Glomerular visceral epithelial cell (primary cell): ENCODE results near the gene TGIF2.
"Not testable (repeated sequence)": the region's sequence is repeated elsewhere in the genome, so short reads cannot be mapped to it uniquely, and the experiment has no call there.

Source experiments
- DNase-seq: peaks from one replicate; pipeline ENCODE4 v3.0.0-alpha.2; 2016; ENCODE audit errors: extremely low spot score

TGIF2 gene

DNA sequence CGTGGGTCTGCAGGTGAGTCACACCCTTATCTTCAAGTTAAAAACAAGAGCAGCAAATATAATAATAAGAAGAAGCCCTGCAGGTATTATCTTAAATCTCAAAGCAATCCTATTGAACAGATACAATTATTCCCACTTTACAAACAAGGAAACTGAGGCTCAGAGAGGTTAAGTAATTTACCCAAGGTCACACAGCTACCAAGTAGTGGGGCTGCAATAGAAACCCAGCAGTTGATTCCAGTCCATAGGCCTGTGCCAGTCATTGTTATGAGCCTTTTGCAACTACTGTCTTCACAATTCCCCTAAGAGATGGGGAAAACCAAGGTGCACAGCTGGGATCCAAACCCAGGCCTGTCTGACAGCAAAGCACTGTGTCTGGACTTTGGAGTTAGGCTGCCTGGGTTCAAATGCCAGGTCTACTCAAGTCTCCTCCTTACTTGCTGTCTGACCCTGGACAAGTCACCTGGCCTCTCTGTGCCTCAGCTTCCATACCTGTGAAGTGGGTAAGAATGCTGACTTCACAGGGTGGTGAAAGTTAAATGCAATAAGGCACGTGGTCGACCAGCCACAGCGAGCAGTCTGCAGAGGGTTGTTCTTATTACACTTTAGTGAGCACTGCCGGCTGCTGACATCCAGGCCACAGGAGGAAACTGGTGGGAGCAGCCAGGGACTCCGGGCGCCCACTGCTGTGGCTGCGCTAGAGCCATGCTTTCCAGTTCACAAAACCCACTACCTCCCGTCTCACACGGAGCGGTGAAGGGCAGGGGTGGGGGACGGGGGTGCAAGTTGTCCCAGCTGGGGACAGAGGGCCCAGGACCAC, 26.0 kb upstream of the TGIF2 start:
- no peak for DNase-seq

GRCh38 chr20:36548006-36548315, 25.4 kb upstream of the TGIF2 start:
- no peak for DNase-seq

GRCh38 chr20:36548704-36549627, 24.4 kb upstream of the TGIF2 start:
- no peak for DNase-seq

- DNase-seq, result no peak
These were observed 23.8 kb upstream of the TGIF2 start for GRCh38 chr20:36549628-36549941.

DNA sequence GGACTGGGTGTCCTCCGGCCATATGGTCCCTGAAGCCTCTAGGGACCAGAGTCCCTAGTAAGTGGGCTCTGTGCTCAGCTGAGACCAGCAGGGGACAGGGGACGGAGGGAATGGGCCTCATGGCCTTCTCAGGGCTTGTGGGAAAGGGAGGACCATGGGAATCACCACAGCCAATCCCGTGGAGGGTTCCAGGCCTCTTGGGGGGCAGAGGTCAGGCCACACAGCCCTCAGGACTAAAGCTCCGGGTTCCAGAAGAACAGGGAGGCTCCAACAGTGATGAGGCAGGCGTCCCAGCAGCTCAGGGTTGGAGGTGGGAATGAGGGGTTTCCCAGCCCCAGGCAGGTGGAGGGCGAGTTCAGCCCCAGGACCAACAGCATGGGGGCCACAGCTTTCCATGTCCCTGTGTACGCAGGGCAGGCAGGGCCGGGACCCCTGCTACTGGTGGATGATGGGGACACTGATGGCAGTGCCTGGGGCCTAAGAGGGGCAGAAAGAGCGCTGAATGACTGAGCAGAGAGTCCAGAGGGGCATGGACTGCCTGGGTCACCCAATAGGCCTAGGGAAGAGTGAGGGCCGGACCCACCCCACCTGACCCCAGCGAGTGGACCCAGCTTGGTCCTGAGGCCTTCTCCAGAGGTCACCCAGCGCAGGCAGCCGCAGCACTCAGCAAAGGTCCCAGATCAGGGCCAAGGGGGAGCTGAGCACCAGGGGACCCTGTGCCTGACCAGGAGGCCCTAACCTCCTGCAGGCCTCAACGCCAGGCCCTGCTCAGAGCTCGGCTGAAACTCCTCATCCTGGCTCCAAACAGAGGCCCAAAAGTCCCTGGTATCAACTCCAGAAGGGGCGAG, 23.2 kb upstream of the TGIF2 start:
- DNase-seq, result no peak

DNA sequence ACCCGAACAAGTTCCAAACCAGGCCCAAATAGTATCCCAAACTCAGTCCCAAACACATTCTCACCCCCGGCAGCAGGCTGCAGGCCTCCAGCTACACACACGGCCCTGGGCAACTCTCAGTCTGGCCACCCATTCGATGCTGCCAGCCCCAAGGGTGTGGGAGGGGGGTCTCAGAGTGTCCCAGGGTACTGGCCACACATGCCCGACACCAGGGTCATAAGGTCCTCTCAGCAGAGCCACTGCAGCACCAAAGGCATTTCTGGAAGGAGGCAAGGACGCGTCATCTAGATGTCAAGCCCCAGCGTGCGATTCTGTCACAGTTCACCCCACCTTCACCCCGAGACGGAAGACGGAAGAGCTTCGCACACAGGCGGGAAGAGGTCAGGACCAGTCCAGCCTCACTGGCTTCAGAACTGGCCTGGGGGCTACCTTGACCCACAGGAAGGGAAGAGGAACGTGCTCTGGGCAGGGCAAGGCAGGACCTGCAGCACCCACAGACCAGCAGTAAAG, 22.6 kb upstream of the TGIF2 start:
- DNase-seq, result no peak

GRCh38 chr20:36555248-36555647, 18.1 kb upstream of the TGIF2 start:
- no peak for DNase-seq

GRCh38 chr20:36562724-36563123, 10.7 kb upstream of the TGIF2 start:
- DNase-seq, result no peak

DNA sequence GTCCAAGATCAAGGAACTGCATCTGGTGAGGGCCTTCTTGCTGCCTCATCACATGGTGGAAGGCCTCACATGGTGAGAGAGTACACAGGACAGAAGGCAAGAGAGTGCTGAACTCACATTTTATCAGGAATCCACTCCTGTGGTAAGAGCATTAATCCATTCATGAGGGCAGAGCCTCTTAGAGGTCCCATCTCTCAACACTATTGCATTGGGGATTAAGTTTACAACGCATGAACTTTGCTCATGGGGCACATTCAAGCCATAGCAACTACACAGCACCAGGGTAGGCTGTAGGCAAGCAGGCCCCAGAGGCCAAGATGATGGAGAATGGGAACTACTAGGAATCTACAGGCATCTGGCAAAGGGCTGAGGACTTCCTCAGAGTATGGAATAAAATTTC, 10.0 kb upstream of the TGIF2 start:
- DNase-seq, result no peak

- DNase-seq, result not testable (repeated sequence)
These were observed 9.2 kb upstream of the TGIF2 start for GRCh38 chr20:36564078-36564725.

GRCh38 chr20:36564726-36565121, 8.7 kb upstream of the TGIF2 start:
- not testable (repeated sequence) for DNase-seq

- no peak for DNase-seq
These were observed 7.9 kb upstream of the TGIF2 start for GRCh38 chr20:36565520-36565919.

DNA sequence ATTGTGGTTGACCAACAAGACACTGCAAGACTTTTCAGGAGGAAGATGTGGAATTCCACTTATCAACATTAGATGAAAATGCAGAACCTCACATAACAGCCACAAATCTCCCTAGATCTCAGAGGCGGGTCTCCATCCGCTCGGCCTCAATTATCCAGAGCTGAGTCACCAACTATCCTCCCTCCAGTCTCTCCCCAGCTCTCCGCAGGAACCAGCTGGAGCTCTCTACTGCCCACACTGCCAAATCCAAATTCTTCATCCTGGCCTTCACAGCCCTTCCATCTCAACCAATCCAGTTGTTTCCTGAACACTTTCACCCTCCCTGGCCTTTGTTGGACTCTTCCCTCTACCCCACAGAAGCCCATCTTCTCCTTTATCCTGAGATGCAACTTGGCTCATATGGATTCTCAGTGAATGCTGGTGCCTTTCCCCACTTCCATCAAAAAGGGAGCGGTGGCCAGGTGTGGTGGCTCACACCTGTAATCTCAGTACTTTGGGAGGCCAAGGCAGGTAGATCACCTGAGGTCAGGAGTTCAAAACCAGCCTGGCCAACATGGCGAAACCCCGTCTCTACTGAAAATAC, 3.5 kb upstream of the TGIF2 start:
- no peak for DNase-seq

DNA sequence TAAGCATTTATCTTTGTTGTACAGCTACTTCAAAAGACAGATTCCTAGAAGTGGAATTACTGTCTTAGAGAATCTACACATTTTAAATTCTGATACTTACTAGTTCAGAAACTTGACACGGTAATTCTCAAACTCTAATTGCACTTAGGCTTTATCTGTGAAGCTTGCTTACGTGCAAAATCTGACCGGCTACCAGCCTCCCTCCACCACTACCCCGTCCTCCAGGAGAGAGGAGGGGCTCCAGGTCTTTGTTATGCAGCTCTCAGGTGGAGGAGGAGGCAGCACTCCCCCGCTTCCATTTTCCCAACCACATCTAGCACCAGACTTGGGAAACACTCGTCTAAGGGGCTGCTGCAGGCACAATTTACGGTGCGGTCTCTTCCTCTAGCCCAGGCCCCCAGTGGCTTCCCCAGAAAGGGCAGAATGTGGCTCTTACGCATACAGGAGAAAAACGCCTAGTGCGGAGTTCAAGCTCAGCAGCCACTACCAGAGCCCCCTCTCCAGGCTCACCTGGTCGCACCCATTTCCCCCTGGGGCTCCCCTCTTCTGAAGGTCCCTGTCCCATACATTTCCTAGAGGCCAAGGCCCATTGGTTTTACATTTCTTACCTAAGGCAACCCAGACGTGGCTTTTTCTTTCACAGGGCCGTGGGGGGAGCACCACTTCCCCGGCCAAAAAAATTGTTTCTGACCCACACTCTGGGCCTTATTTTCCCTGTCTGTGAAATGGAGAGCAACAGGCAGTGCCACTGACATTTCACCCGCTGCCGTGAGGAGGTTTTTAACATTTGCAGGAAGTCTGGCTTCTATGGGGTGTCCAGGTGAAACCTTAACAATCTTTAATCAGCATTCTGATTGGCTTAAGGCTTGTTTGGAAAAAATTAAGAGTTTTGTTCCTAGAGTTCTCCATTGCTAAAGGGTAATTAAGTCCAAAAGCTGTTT, 1.6 kb upstream of the TGIF2 start:
- no peak for DNase-seq

GRCh38 chr20:36572701-36573102, 695 bp upstream of the TGIF2 start:
- peak; percentile 45 for DNase-seq

DNA sequence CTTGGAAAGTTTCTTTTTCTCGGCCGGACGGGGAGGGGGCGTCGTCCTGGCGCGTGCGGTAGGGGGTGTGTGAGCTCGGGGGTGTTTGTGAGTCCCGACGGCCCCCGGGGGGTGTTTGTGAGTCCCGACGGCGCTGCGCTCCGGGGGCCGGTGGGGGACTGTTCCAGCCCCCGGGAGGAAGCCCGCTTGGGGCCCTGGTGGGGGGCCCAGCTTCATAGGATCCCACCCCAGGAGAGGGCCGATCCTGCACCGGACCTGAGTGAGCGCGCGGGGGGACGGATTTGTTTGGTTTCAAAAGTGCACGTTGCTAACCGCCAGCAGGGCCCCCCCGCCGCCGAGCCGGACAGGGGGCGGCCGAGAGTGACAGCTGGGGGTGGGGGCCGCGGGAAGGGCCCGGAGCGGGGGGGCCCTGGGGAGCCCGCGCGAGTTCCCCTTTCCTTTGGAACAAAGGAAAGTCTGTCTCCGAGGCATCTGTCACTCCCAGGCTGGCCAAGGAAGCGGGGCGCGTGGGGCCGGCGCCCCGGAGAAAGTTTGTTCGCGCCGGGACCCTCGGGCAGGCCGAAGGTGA, 485 bp downstream of the TGIF2 start:
- DNase-seq, result peak; percentile 30

- DNase-seq, result peak; percentile 66
These were observed 1.2 kb downstream of the TGIF2 start for GRCh38 chr20:36574366-36575135.

DNA sequence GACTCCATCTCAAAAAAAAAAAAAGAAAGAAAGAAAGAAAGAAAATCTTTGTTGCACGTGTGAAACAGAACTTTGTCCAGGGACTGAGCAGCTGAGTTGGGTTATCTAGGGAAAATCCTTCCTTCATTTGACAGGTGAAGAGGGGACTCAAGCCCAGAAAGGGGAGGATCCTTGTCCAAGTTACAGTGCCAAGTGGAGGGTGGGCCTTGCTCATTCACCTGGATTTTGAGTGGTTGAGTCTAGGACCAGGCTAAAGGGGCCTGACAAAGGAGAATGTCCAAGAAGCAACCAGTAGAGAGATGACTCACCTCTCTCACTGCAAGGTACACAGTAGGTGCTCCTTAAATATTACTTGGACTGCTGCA, 2.7 kb downstream of the TGIF2 start:
- no peak for DNase-seq
